Large intestine (tissue), 3 donors: ENCODE results near the gene GLO1. TPM values are rescaled to one million over a fixed set of nuclear protein-coding genes. Genes with fewer than 3 reads are reported as not detected.

Source experiments
- DNase-seq, 2 donors: peaks; one replicate each; pipeline versions ENCODE4 v3.0.0 to v3.0.0-alpha.2; 2013
- H3K27ac ChIP-seq: one replicate; pipeline ENCODE4 v1.5.1; 2013; ENCODE audit warnings: low read length
- H3K27me3 ChIP-seq: 2 replicates; pipeline ENCODE4 v1.6.1; 2013; ENCODE audit warnings: low read length; ENCODE audit not compliant: control insufficient read depth, insufficient read depth
- H3K36me3 ChIP-seq: 2 replicates; pipeline ENCODE4 v1.6.1; 2013; ENCODE audit warnings: low read length; ENCODE audit not compliant: control insufficient read depth, insufficient read depth
- H3K4me1 ChIP-seq: one replicate; pipeline ENCODE4 v1.6.1; 2013; ENCODE audit warnings: low read length; ENCODE audit not compliant: control insufficient read depth, insufficient read depth
- H3K4me3 ChIP-seq: one replicate; pipeline ENCODE4 v1.5.1; 2013; ENCODE audit warnings: low read length
- H3K9me3 ChIP-seq: one replicate; pipeline ENCODE4 v1.6.1; 2013; ENCODE audit warnings: mild to moderate bottlenecking, low read depth, low read length, moderate library complexity; ENCODE audit not compliant: control insufficient read depth
- WGBS: methylation state at CpG from one replicate; pipeline ENCODE4 v1.1.5; 2013; ENCODE audit warnings: low lambda C conversion rate; ENCODE audit not compliant: insufficient coverage; 5-methylcytosine and 5-hydroxymethylcytosine counted together
- polyA plus RNA-seq: library from polyadenylated mRNA; unstranded; fragments of 120-200 nt; gene quantifications from one replicate; pipeline ENCODE4 v1.2.1, GENCODE V29; 2013

GLO1 gene
- polyA plus RNA-seq, 1 donor, result 86.9 TPM

DNA sequence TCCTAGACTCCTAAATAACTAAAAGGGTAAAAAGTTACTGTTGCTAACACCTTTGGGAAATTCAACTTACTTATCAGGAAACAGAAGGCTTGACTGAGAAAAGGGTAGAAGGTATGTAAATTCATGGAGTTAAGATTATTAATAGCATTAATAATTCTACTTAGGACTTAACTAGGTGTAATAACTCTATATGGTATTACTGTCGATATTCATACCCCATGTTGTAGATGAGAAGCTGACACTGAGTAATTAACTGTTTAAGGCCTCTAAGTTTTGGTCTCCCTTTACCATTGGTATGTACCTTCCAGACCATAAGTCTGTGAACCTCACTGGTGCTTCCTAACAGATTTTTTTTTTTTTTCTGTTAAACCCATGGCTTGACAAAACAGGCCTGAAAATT lies 15.4 kb downstream of the GLO1 start:
- no peaks in the 10 kb centered on the region for H3K9me3 ChIP-seq
- no peak overlapping the region for H3K27ac ChIP-seq
- H3K36me3 ChIP-seq, result peaks cover 7% of the 10 kb centered on the region
- H3K4me3 ChIP-seq, result no peak overlapping the region
- H3K4me1 ChIP-seq, result no peaks in the 10 kb centered on the region
- no CpG with 5 or more reads among the region's 1 CpG for WGBS
- no peak for DNase-seq
- H3K27me3 ChIP-seq, result no peaks in the 10 kb centered on the region

DNA sequence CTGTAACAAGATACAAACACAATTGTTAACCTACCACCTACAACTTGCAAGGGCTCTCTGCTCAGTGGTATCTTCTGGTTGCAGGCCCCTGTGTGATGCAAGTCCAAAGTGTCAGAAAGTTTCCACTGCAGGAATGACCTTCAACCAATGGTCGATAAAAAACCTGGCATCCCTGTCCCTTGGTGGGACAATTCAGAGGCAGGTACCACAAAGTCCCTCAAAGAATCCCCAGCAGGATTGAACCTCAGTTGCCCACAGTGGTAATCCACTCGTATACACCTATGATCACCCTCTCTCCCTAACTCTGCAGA lies 15.9 kb downstream of the GLO1 start:
- Histone ChIP-seq H3K4me3 (no peak overlapping the region), H3K4me1 (no peaks in the 10 kb centered on the region), H3K27me3 (no peaks in the 10 kb centered on the region), H3K27ac (no peak overlapping the region), H3K9me3 (no peaks in the 10 kb centered on the region), H3K36me3 (peaks cover 7% of the 10 kb centered on the region)
- no CpG with 5 or more reads among the region's 2 CpGs for WGBS
- DNase-seq, result no peak

DNA sequence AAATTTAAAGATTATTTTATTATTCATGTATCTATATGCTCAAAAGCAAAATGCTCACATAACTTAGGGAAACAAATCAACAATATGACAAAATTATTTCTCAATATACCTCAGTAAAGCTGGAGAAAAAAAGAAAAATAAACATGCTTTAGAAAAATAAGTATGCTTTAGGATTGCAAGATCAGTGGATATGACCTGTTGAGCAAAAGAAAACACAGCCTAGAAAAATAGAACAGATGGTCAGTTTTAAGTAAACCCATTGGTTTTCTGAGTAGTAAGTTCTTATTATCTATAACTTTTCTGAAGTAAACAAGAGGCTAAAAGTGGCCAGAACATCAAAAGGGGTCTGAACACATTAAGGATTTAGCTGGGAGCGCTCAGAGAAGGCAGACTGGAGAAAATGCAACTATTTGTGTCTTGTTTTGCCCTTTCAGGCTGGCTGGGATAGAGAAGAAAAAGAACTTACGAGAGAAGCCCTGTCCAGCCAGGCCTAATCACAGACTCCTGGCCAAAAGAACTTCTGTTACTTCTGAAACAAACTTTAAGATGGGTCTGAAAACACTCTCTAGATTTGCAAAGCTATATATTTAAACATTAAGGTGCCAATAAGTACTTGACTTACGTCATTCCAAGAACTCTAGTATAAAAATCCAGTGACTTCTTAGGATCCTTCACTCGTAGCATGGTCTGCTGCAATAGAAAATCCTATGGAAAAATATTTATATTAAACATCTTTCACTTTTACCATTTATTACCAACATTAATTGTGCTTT lies 16.5 kb downstream of the GLO1 start:
- H3K9me3 ChIP-seq, result no peaks in the 10 kb centered on the region
- 94% methylated on average over 2 of the region's 4 CpGs for WGBS
- no peaks in the 10 kb centered on the region for H3K4me1 ChIP-seq
- H3K4me3 ChIP-seq, result no peak overlapping the region
- no peaks in the 10 kb centered on the region for H3K27me3 ChIP-seq
- H3K36me3 ChIP-seq, result peaks cover 10% of the 10 kb centered on the region
- H3K27ac ChIP-seq, result no peak overlapping the region
- DNase-seq, result no peak

DNA sequence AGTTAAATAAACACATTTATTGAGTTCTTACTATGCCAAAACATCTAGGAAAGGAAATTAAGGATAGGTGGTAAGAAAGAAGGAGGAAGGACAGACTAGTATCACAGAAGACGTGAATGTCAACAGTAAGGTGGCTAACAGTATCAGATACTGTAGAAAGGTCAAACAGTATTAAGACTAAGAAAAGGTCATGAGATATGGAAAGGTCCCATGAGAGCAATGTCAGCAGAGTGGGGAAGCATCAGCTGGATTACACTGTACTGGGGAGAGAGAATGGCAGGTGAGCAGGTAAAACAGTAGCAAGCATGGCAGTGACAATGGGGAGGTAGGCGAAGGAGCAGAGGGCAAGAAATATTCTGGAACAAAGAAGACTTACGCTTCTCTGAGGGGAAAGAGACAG lies 18.0 kb downstream of the GLO1 start:
- H3K27ac ChIP-seq, result no peak overlapping the region
- no peaks in the 10 kb centered on the region for H3K27me3 ChIP-seq
- no peak for DNase-seq
- H3K36me3 ChIP-seq, result peaks cover 10% of the 10 kb centered on the region
- no peaks in the 10 kb centered on the region for H3K4me1 ChIP-seq
- WGBS, result 93% methylated on average over 3 of the region's 3 CpGs
- no peak overlapping the region for H3K4me3 ChIP-seq
- no peaks in the 10 kb centered on the region for H3K9me3 ChIP-seq

DNA sequence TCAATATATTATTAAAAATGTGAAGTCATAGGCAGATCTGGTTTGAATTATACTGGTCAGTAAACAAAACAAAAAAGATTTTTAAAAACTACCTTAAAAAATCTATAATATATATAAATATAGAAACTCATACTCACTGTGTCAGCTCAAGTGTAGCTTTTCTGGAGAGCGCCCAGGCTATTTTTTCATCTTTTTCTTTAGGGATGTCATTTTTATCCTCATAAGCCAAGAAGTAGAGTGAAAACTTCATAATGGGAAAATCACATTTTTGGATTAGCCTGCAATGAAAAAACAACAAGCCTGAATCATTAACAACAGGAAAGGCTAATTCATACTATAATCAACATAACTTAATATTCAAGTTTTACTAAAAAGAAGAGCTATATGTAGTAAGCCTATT lies 18.7 kb downstream of the GLO1 start:
- H3K4me3 ChIP-seq, result no peak overlapping the region
- H3K27me3 ChIP-seq, result no peaks in the 10 kb centered on the region
- no peak overlapping the region for H3K27ac ChIP-seq
- no peaks in the 10 kb centered on the region for H3K4me1 ChIP-seq
- H3K9me3 ChIP-seq, result no peaks in the 10 kb centered on the region
- no CpG with 5 or more reads among the region's 1 CpG for WGBS
- peaks cover 11% of the 10 kb centered on the region for H3K36me3 ChIP-seq
- DNase-seq, result no peak

DNA sequence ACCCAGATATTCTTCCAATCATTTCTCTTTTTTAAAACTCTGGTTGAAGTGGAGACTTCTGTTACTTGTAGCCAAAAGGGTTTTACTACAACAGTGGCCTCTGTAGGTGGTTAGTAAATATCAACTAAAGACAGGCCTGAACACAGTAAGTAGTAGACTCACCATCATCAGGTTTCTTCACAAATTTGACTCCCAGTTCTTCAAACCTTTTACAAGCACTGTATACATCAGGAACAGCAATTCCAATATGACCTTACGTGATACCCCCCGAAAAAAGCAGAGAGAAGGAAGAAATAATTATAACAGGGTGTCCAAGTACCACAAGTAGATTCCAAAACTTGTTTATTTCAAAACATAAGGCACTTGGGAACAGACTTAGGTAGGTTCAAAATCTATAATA lies 21.1 kb downstream of the GLO1 start:
- no peaks in the 10 kb centered on the region for H3K9me3 ChIP-seq
- peaks cover 24% of the 10 kb centered on the region for H3K36me3 ChIP-seq
- no peak for DNase-seq
- H3K27ac ChIP-seq, result no peak overlapping the region
- no peaks in the 10 kb centered on the region for H3K27me3 ChIP-seq
- no peaks in the 10 kb centered on the region for H3K4me1 ChIP-seq
- WGBS, result 100% methylated on average over 2 of the region's 2 CpGs
- H3K4me3 ChIP-seq, result no peak overlapping the region

DNA sequence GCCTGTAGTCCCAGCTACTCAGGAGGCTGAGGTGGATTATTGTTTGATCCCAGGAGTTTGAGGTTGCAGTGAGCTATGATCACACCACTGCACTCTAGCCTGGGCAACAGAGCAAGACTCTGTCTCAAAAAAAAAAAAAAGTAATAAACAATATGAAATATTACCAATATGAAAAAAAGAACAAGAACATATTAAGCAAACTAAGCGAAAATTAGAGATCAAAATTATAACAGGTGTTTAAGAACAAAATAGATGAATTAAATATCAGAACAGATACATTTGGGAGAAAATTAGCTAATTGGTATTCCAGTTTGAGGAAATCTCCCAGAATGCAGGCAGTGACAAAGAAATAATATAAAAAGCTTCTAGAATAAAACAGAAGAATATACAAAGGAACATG lies 23.3 kb downstream of the GLO1 start:
- Histone ChIP-seq H3K9me3 (no peaks in the 10 kb centered on the region), H3K4me1 (no peaks in the 10 kb centered on the region), H3K27me3 (no peaks in the 10 kb centered on the region), H3K36me3 (peaks cover 38% of the 10 kb centered on the region), H3K27ac (no peak overlapping the region), H3K4me3 (no peak overlapping the region)
- no peak for DNase-seq
- 90% methylated on average over 1 of the region's 1 CpG for WGBS

DNA sequence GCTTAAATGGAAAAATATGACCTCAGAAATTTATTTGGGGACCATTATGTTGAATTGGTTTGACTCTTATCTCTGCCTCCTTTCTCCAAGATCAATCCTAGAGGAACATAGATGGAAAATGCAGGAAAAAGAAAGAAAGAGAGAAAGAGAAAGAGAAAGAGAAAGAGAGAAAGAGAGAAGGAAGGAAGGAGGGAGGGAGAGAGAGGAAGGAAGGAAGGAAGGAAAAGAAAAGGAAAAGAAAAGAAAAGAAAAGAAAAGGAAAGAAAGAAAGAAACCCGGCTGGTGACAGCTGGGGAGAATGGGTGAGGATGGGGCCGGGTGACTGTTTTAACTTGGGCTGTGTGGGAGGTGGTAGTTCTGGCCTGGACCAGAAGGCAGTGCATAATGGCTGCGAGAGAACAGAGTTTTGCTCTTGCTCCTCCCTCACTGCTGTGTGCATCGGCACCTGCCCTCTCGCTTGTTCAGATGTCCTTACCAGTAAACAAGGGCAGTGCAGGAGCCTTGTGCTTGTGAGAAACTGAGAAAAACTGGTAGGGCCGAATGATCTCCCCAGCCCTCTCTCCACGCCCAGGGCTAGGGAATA lies 24.7 kb downstream of the GLO1 start:
- peaks cover 35% of the 10 kb centered on the region for H3K36me3 ChIP-seq
- no peaks in the 10 kb centered on the region for H3K27me3 ChIP-seq
- WGBS, result 100% methylated on average over 1 of the region's 7 CpGs
- H3K9me3 ChIP-seq, result no peaks in the 10 kb centered on the region
- H3K4me3 ChIP-seq, result no peak overlapping the region
- no peak overlapping the region for H3K27ac ChIP-seq
- H3K4me1 ChIP-seq, result no peaks in the 10 kb centered on the region
- no peak for DNase-seq

DNA sequence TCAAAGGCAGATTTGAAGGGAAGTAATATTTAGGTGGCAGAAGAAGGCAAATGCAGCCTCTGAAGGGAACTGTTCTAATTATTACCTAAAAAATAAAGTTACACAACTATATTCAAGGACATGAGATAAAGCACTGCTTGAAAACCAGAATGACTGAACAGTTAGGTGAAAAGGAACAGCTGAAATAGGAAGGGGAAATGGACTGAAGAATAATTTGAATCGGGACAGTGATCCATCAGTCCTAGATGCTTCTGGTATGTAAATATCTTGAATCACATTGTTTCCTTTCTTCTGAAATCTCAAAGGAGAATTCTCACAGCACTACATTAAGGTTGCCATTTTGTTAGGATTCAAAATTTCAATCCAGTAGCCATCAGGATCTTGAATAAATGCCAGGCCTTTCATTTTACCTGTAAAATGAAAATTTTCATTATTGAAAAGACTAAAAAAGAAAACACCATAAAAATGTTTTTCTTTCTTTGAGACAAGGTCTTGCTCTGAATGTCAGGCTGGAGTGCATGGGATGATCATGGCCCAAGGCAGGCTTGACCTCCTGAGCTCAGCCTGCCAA lies 25.9 kb downstream of the GLO1 start:
- DNase-seq, result no peak
- no peaks in the 10 kb centered on the region for H3K4me1 ChIP-seq
- H3K27ac ChIP-seq, result no peak overlapping the region
- no peaks in the 10 kb centered on the region for H3K27me3 ChIP-seq
- peaks cover 33% of the 10 kb centered on the region for H3K36me3 ChIP-seq
- H3K9me3 ChIP-seq, result no peaks in the 10 kb centered on the region
- WGBS, result no CpG with 5 or more reads among the region's 1 CpG
- H3K4me3 ChIP-seq, result no peak overlapping the region

DNA sequence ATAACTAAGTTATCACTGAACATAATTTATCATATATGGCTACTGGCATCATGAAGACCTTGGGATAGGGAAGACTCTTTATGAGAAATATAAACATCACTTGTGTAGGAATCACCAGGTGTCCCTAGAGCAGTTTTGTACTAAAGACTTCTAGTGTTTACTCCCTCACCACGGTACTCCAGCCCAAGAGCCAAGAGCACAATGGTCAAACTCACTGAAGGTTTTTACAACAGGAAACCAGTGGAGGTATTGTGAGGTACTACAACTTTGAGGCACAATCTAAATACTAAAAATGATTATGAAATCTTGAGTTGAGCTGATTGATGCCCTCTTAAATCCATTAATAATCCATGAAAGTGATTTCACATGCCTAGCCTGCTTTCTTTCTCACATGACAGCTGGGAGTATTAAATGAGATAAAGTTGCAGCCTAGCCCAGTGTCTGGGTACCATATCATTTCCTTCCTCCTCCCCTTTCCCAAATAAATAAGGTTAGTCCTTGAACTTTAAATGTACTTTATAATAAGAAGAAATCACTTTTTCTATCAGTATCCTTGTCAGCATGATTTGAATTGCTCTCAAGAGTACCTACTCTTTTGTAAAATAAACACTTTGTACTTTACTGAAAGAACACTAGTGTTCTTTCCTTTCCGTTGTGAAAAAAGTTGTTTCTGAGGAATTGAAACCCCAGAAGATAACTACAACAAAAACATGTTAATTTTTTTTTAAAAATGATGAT lies 26.5 kb downstream of the GLO1 start:
- no peak overlapping the region for H3K27ac ChIP-seq
- H3K4me1 ChIP-seq, result no peaks in the 10 kb centered on the region
- H3K27me3 ChIP-seq, result no peaks in the 10 kb centered on the region
- DNase-seq, result no peak
- no CpG with 5 or more reads among the region's 2 CpGs for WGBS
- H3K4me3 ChIP-seq, result no peak overlapping the region
- peaks cover 30% of the 10 kb centered on the region for H3K36me3 ChIP-seq
- H3K9me3 ChIP-seq, result no peaks in the 10 kb centered on the region
